ENCODE data around the gene PRKN.

- TF ChIP-seq CTCF (IDR thresholded peaks at IDR 0.05) (no peak), POLR2AphosphoS5 (IDR thresholded peaks at IDR 0.05) (no peak), POLR2A (IDR thresholded peaks at IDR 0.05) (no peak)
These were observed 1304.6 kb downstream of the PRKN start for GRCh38 chr6:161422710-161423680.
